ENCODE measurements around the gene FAM131C. TPM values are rescaled to one million over a fixed set of nuclear protein-coding genes. Genes with fewer than 3 reads are reported as not detected.

The FAM131C gene
- total and polyA plus RNA-seq, 10 of the 15 experiments (the other 5 are each of a cell fraction or from before 2014, with no cell fraction given), result 0.03 TPM; not detected in 9

GRCh38 chr1:16076031-16076864, 2.8 kb upstream of the FAM131C start:
- Histone ChIP-seq H3K9me3 (replicated peaks; ENCODE audit: control insufficient read depth, insufficient read depth, low read length) (no peaks in the 10 kb centered on the region), H3K4me3 (no peak overlapping the region), H3K27ac (ENCODE audit: control insufficient read depth, insufficient read depth) (no peak overlapping the region), H3K79me2 (ENCODE audit: control insufficient read depth, insufficient read depth, low read length) (no peaks in the 10 kb centered on the region), H4K20me1 (ENCODE audit: control insufficient read depth, insufficient read depth) (no peaks in the 10 kb centered on the region), H3K4me2 (ENCODE audit: control insufficient read depth, insufficient read depth) (no peak overlapping the region), H3K27me3 (replicated peaks in 1 of 2; ENCODE audit: control insufficient read depth in 2 of 2, insufficient read depth in 2 of 2, low read length in 1 of 2) (peaks cover 1 to 3% of the 10 kb centered on the region in 2 experiments; a peak in 2 of 4 replicates), H3K9ac (ENCODE audit: control insufficient read depth, insufficient read depth, low read length) (no peak overlapping the region), H3K36me3 (ENCODE audit: control insufficient read depth in 2 of 2, insufficient read depth in 2 of 2, low read length in 1 of 2) (no peaks in the 10 kb centered on the region), H2AFZ (ENCODE audit: control insufficient read depth, low read depth, low read length) (no peak overlapping the region), H3K4me1 (ENCODE audit: control insufficient read depth, insufficient read depth, low read length) (peaks cover 8% of the 10 kb centered on the region)
- ChIA-PET CTCF (interaction anchor here (0.7 to 2.1 kb wide), 4 partner anchors 107 to 511 kb away, joined by 3 to 5 read pairs (median 4); no protein-coding TSS in a partner anchor), POLR2A (no interaction called here), SMC1A (ENCODE audit: uncharacterized antibody, unreplicated experiment) (interaction anchor here (0.9 kb wide), 1 partner anchor 261 kb away, joined by 3 read pairs; no protein-coding TSS in a partner anchor), RAD21 (ENCODE audit: unreplicated experiment) (no interaction called here)
- in situ Hi-C loops (cut with MboI) (loop anchor here (5.0 kb wide), 2 partner anchors 166 to 286 kb away; no protein-coding TSS in a partner anchor), intact Hi-C loops (cut with micrococcal nuclease; ENCODE audit: unreplicated experiment) (no loop called here)
- no TSS peak for BruUV-seq (replicated peaks)
- FAIRE-seq (no peak), ATAC-seq (no peak), DNase-seq (ENCODE audit: low read depth, low spot score) (no peak)
- TF ChIP-seq BACH1 (IDR thresholded peaks at IDR 0.05; ENCODE audit: borderline replicate concordance) (no peak), SKIL (IDR thresholded peaks at IDR 0.05; ENCODE audit: low read depth, poor library complexity, severe bottlenecking) (no peak)
- 39% methylated on average over 14 of the region's 14 CpGs for WGBS (ENCODE audit: insufficient coverage, insufficient replicate concordance, low lambda C conversion rate, missing lambda C conversion rate)

Measured in GM12878 (cell line).